ENCODE measurements around the gene SRXN1.

DNA sequence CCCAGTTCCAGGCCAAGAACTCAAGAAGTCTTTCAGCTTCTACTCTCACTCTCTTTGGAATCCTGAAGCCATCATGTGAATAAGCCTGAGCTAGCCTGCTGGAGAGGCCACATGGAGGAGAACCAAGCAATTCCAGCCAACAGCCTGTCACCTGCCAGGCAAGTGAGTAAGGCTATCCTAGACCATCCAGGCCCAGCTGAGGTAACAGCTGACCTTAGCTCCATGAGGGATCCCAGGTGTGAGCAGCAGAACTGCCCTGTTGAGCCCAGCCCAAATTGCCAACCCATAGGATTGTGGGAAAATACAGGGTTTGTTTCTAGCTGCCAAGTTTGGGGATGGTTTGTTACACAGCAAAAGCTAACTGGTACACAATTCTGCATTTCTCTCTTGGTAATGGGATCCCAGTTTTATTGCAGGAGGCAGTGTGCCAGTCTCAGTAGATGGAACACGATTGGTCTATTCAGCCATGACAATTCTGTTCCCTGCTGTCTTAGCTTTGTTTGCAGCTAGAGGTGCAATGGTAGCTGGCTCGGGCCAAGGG lies 5.5 kb downstream of the SRXN1 start:
- TF ChIP-seq, protein P1, sequence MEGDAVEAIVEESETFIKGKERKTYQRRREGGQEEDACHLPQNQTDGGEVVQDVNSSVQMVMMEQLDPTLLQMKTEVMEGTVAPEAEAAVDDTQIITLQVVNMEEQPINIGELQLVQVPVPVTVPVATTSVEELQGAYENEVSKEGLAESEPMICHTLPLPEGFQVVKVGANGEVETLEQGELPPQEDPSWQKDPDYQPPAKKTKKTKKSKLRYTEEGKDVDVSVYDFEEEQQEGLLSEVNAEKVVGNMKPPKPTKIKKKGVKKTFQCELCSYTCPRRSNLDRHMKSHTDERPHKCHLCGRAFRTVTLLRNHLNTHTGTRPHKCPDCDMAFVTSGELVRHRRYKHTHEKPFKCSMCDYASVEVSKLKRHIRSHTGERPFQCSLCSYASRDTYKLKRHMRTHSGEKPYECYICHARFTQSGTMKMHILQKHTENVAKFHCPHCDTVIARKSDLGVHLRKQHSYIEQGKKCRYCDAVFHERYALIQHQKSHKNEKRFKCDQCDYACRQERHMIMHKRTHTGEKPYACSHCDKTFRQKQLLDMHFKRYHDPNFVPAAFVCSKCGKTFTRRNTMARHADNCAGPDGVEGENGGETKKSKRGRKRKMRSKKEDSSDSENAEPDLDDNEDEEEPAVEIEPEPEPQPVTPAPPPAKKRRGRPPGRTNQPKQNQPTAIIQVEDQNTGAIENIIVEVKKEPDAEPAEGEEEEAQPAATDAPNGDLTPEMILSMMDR (IDR thresholded peaks at IDR 0.05): no peak
- TF ChIP-seq, protein P2, sequence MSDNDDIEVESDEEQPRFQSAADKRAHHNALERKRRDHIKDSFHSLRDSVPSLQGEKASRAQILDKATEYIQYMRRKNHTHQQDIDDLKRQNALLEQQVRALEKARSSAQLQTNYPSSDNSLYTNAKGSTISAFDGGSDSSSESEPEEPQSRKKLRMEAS (IDR thresholded peaks at IDR 0.05): no peak
- TF ChIP-seq, protein P3, sequence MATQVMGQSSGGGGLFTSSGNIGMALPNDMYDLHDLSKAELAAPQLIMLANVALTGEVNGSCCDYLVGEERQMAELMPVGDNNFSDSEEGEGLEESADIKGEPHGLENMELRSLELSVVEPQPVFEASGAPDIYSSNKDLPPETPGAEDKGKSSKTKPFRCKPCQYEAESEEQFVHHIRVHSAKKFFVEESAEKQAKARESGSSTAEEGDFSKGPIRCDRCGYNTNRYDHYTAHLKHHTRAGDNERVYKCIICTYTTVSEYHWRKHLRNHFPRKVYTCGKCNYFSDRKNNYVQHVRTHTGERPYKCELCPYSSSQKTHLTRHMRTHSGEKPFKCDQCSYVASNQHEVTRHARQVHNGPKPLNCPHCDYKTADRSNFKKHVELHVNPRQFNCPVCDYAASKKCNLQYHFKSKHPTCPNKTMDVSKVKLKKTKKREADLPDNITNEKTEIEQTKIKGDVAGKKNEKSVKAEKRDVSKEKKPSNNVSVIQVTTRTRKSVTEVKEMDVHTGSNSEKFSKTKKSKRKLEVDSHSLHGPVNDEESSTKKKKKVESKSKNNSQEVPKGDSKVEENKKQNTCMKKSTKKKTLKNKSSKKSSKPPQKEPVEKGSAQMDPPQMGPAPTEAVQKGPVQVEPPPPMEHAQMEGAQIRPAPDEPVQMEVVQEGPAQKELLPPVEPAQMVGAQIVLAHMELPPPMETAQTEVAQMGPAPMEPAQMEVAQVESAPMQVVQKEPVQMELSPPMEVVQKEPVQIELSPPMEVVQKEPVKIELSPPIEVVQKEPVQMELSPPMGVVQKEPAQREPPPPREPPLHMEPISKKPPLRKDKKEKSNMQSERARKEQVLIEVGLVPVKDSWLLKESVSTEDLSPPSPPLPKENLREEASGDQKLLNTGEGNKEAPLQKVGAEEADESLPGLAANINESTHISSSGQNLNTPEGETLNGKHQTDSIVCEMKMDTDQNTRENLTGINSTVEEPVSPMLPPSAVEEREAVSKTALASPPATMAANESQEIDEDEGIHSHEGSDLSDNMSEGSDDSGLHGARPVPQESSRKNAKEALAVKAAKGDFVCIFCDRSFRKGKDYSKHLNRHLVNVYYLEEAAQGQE (IDR thresholded peaks at IDR 0.05): no peak
- no peak for TF ChIP-seq FOSB (CRISPR knock-in tag; IDR thresholded peaks at IDR 0.05)
- TF ChIP-seq ZFP36 (IDR thresholded peaks at IDR 0.05; ENCODE audit: borderline replicate concordance, partially characterized antibody): no peak
- TF ChIP-seq POLR2A (IDR thresholded peaks at IDR 0.05; ENCODE audit: low read length): no peak

Measured in A549 (cell line).